Measurements from ENCODE around the gene SSTR3.

SSTR3 gene

DNA sequence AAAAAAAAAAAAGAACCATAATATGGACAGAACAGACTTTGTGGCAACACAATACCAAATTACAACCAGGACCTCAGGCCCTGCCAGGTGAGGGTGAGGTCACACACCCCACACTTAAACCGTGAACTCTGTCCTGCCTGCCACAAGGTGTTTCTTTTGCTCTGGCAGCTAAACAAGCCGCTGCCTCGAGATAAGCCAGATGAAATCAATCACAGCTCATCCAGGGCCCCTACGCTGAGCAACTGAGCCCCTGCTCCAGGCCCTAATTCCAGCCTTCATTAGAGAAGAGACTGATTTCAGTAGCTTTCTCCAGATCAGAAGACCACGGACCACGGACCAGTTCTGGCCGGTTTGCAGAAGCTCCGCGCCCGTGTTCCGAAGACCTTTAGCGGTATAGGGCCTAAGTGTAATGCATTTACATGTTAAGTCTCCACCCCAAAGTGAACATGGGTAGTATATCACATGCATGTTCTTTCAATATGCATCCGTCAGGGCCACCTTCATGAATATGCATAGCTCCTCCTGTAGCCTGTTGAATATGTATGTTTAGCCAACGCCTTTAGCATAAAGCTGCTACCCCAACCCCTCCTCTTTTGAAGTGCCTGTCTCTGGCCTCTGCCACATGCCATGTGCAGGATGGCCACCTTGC, 46.6 kb upstream of the SSTR3 start:
- H3K4me2 ChIP-seq (ENCODE audit: insufficient read depth, low read length, poor library complexity, severe bottlenecking) = no peak overlapping the region
- no CpG with 5 or more reads among the region's 14 CpGs for WGBS, 2 donors (ENCODE audit: extremely low coverage in 2 of 2, insufficient read length in 2 of 2, insufficient replicate concordance in 1 of 2)
- H3K27ac ChIP-seq (replicated peaks; ENCODE audit: low read length) = no peak overlapping the region
- no peak overlapping the region for H2AFZ ChIP-seq (ENCODE audit: low read length)
- DNase-seq (ENCODE audit: low spot score) = no peak
- H3K4me1 ChIP-seq (ENCODE audit: control insufficient read depth in 2 of 2, insufficient read depth in 1 of 2, low read depth in 1 of 2, low read length in 2 of 2) = peaks cover 1 to 9% of the 10 kb centered on the region in 2 donors
- no peak overlapping the region for H2BK120ac ChIP-seq (ENCODE audit: low read depth, low read length)
- H2AK5ac ChIP-seq (ENCODE audit: low read depth, low read length) = no peak overlapping the region
- no peak overlapping the region for H2BK15ac ChIP-seq (ENCODE audit: low read length)
- no peaks in the 10 kb centered on the region for H3K36me3 ChIP-seq (replicated peaks in 1 of 2; ENCODE audit: control insufficient read depth in 2 of 2, insufficient read depth in 2 of 2, low read length in 2 of 2)
- peaks cover 0 to 4% of the 10 kb centered on the region in 2 donors for H3K9me3 ChIP-seq (replicated peaks in 1 of 2; ENCODE audit: control insufficient read depth in 2 of 2, insufficient read depth in 1 of 2, low read depth in 1 of 2, low read length in 2 of 2)
- no peak overlapping the region for H3K4ac ChIP-seq (ENCODE audit: low read length)
- H2BK5ac ChIP-seq (ENCODE audit: low read length) = no peak overlapping the region
- H3K79me1 ChIP-seq (ENCODE audit: low read depth, low read length) = no peaks in the 10 kb centered on the region
- no peak overlapping the region for H4K91ac ChIP-seq (ENCODE audit: low read depth, low read length, poor library complexity)
- no peak overlapping the region for H2BK12ac ChIP-seq (ENCODE audit: low read length)
- no peak overlapping the region for H3K9ac ChIP-seq (ENCODE audit: low read depth, low read length, poor library complexity)
- H4K8ac ChIP-seq (ENCODE audit: low read depth, low read length) = no peak overlapping the region
- H3K18ac ChIP-seq (ENCODE audit: low read length) = no peak overlapping the region
- no peak overlapping the region for H3K14ac ChIP-seq (ENCODE audit: low read length)
- H3K23ac ChIP-seq (ENCODE audit: low read depth, low read length, poor library complexity) = no peak overlapping the region
- H3K4me3 ChIP-seq (ENCODE audit: low read length in 2 of 2) = no peak overlapping the region
- H3K27me3 ChIP-seq (ENCODE audit: control insufficient read depth in 3 of 3, insufficient read depth in 3 of 3, low read depth in 1 of 3, low read length in 3 of 3) = peaks cover 0 to 23% (median 2%) of the 10 kb centered on the region in 3 experiments

DNA sequence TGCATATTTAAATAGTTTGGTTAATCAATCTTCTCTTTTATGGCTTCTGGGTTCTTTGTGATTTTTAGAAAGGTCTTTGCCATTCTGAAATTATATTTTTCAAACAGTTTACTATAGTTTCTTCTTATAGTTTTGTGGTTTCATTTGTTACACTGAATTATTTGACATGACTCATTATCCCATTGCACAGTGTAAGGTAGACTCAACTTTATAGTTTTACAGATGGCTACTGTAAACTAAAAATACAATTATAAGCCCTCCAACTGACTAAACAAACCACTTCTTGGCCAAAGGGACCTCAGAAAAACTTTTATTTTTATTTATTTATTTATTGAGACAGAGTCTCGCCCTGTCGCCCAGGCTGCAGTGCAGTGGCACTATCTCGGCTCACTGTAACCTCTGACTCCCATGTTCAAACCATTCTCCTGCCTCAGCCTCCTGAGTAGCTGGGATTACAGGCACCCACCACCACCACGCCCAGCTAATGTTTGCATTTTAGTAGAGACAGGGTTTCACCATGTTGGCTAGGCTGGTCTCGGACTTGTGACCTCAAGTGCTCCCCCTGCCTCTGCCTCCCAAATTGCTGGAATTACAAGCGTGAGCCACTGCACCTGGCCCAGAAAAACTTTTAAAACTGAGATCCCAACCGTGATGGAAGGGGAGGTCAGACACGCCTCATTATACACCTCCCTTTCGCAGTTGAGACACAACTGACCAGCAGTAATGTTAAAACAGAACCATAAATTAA, 45.9 kb upstream of the SSTR3 start:
- no peak overlapping the region for H3K14ac ChIP-seq (ENCODE audit: low read length)
- no peak overlapping the region for H3K4me3 ChIP-seq (ENCODE audit: low read length in 2 of 2)
- H2BK12ac ChIP-seq (ENCODE audit: low read length) = no peak overlapping the region
- H3K27me3 ChIP-seq (ENCODE audit: control insufficient read depth in 3 of 3, insufficient read depth in 3 of 3, low read depth in 1 of 3, low read length in 3 of 3) = peaks cover 0 to 23% (median 2%) of the 10 kb centered on the region in 3 experiments
- no peak overlapping the region for H3K23ac ChIP-seq (ENCODE audit: low read depth, low read length, poor library complexity)
- no peak overlapping the region for H3K18ac ChIP-seq (ENCODE audit: low read length)
- H3K79me1 ChIP-seq (ENCODE audit: low read depth, low read length) = no peaks in the 10 kb centered on the region
- no peak for DNase-seq (ENCODE audit: low spot score)
- H3K4ac ChIP-seq (ENCODE audit: low read length) = no peak overlapping the region
- H2AK5ac ChIP-seq (ENCODE audit: low read depth, low read length) = no peak overlapping the region
- H3K9me3 ChIP-seq (replicated peaks in 1 of 2; ENCODE audit: control insufficient read depth in 2 of 2, insufficient read depth in 1 of 2, low read depth in 1 of 2, low read length in 2 of 2) = no peaks in the 10 kb centered on the region
- H3K4me2 ChIP-seq (ENCODE audit: insufficient read depth, low read length, poor library complexity, severe bottlenecking) = no peak overlapping the region
- no peak overlapping the region for H2BK120ac ChIP-seq (ENCODE audit: low read depth, low read length)
- no peak overlapping the region for H4K8ac ChIP-seq (ENCODE audit: low read depth, low read length)
- H2AFZ ChIP-seq (ENCODE audit: low read length) = no peak overlapping the region
- no peaks in the 10 kb centered on the region for H3K36me3 ChIP-seq (replicated peaks in 1 of 2; ENCODE audit: control insufficient read depth in 2 of 2, insufficient read depth in 2 of 2, low read length in 2 of 2)
- peaks cover 1 to 9% of the 10 kb centered on the region in 2 donors for H3K4me1 ChIP-seq (ENCODE audit: control insufficient read depth in 2 of 2, insufficient read depth in 1 of 2, low read depth in 1 of 2, low read length in 2 of 2)
- H2BK5ac ChIP-seq (ENCODE audit: low read length) = no peak overlapping the region
- no CpG with 5 or more reads among the region's 9 CpGs for WGBS, 2 donors (ENCODE audit: extremely low coverage in 2 of 2, insufficient read length in 2 of 2, insufficient replicate concordance in 1 of 2)
- H4K91ac ChIP-seq (ENCODE audit: low read depth, low read length, poor library complexity) = no peak overlapping the region
- H3K27ac ChIP-seq (replicated peaks; ENCODE audit: low read length) = no peak overlapping the region
- H2BK15ac ChIP-seq (ENCODE audit: low read length) = no peak overlapping the region
- H3K9ac ChIP-seq (ENCODE audit: low read depth, low read length, poor library complexity) = no peak overlapping the region

DNA sequence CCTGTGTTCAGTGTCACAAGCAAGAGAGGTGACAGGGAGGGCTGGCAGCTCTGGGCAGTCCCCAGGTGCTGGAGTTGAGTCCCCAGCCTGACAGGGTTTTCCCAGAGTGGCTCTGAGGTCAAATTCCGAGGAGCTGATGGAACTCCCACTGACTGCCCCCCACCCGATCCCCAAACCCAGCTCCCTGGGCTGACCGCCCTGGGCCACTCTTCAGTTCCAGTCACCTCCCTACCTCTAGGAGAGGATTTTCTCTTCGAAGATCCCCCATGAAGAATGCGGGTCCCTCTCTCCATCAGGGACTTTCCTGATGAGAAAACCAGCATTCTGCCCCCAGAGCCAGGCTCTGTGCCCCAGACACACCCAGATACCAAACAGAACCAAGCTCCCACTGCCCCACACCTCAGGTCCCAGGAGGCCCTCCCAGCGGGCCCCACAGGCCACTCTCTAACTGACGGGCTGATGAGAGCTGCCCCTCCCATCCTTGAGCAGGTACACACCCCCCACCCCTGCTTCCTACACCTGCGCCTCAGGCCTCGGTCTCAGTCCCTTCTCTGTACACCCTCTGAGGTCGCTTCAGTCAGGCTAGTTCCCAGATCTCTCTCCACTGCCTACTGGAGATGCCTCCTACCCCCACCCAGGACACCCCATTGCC, 43.9 kb upstream of the SSTR3 start:
- no peak overlapping the region for H2BK120ac ChIP-seq (ENCODE audit: low read depth, low read length)
- peak overlapping the region; percentile 54 for H2BK15ac ChIP-seq (ENCODE audit: low read length)
- no peak overlapping the region for H4K91ac ChIP-seq (ENCODE audit: low read depth, low read length, poor library complexity)
- H2BK12ac ChIP-seq (ENCODE audit: low read length) = peak overlapping the region; percentile 48
- H3K27ac ChIP-seq (replicated peaks; ENCODE audit: low read length) = no peak overlapping the region
- no peak overlapping the region for H2AFZ ChIP-seq (ENCODE audit: low read length)
- peaks cover 0 to 21% (median 2%) of the 10 kb centered on the region in 3 experiments for H3K27me3 ChIP-seq (ENCODE audit: control insufficient read depth in 3 of 3, insufficient read depth in 3 of 3, low read depth in 1 of 3, low read length in 3 of 3)
- H3K9ac ChIP-seq (ENCODE audit: low read depth, low read length, poor library complexity) = no peak overlapping the region
- no peak overlapping the region for H3K4me2 ChIP-seq (ENCODE audit: insufficient read depth, low read length, poor library complexity, severe bottlenecking)
- no peaks in the 10 kb centered on the region for H3K79me1 ChIP-seq (ENCODE audit: low read depth, low read length)
- no CpG with 5 or more reads among the region's 10 CpGs for WGBS, 2 donors (ENCODE audit: extremely low coverage in 2 of 2, insufficient read length in 2 of 2, insufficient replicate concordance in 1 of 2)
- H3K4me1 ChIP-seq (ENCODE audit: control insufficient read depth in 2 of 2, insufficient read depth in 1 of 2, low read depth in 1 of 2, low read length in 2 of 2) = peaks cover 1 to 9% of the 10 kb centered on the region in 2 donors
- no peak overlapping the region for H3K18ac ChIP-seq (ENCODE audit: low read length)
- peak overlapping the region; percentile 67 for H2BK5ac ChIP-seq (ENCODE audit: low read length)
- no peak overlapping the region for H3K4me3 ChIP-seq (ENCODE audit: low read length in 2 of 2)
- DNase-seq (ENCODE audit: low spot score) = no peak
- H2AK5ac ChIP-seq (ENCODE audit: low read depth, low read length) = peak overlapping the region; percentile 26
- H3K23ac ChIP-seq (ENCODE audit: low read depth, low read length, poor library complexity) = no peak overlapping the region
- H3K36me3 ChIP-seq (replicated peaks in 1 of 2; ENCODE audit: control insufficient read depth in 2 of 2, insufficient read depth in 2 of 2, low read length in 2 of 2) = no peaks in the 10 kb centered on the region
- no peak overlapping the region for H3K4ac ChIP-seq (ENCODE audit: low read length)
- no peak overlapping the region for H4K8ac ChIP-seq (ENCODE audit: low read depth, low read length)
- no peak overlapping the region for H3K14ac ChIP-seq (ENCODE audit: low read length)
- no peaks in the 10 kb centered on the region for H3K9me3 ChIP-seq (replicated peaks in 1 of 2; ENCODE audit: control insufficient read depth in 2 of 2, insufficient read depth in 1 of 2, low read depth in 1 of 2, low read length in 2 of 2)

DNA sequence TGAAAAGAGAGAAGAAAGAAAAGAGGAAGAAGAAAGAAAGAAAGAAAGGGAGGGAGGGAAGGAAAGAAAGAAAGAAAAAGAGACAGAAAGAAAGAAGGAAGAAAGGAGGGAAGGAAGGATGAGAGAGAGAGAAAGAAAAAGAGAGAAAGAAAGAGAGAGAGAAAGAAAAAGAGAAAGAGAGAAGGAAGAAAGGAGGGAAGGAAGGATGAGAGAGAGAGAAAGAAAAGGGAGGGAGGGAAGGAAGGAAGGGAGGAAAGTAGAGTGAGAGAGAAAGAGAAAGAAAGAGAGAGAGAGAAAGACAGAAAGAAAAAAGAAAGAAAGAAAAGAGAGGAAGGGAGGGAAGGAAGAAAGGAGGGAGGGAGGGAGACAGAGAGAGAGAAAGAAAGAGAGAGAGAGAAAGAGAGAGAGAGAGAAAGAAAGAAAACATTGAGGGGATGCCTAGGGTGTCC, 43.3 kb upstream of the SSTR3 start:
- Histone ChIP-seq H3K4me3 (ENCODE audit: low read length in 2 of 2) (no peak overlapping the region), H4K91ac (ENCODE audit: low read depth, low read length, poor library complexity) (no peak overlapping the region), H3K23ac (ENCODE audit: low read depth, low read length, poor library complexity) (no peak overlapping the region), H3K27me3 (ENCODE audit: control insufficient read depth in 3 of 3, insufficient read depth in 3 of 3, low read depth in 1 of 3, low read length in 3 of 3) (peaks cover 0 to 19% (median 2%) of the 10 kb centered on the region in 3 experiments), H3K14ac (ENCODE audit: low read length) (no peak overlapping the region), H2BK120ac (ENCODE audit: low read depth, low read length) (no peak overlapping the region), H3K4ac (ENCODE audit: low read length) (no peak overlapping the region), H3K27ac (replicated peaks; ENCODE audit: low read length) (no peak overlapping the region), H2AK5ac (ENCODE audit: low read depth, low read length) (no peak overlapping the region), H2BK5ac (ENCODE audit: low read length) (no peak overlapping the region), H2AFZ (ENCODE audit: low read length) (no peak overlapping the region), H3K9me3 (replicated peaks in 1 of 2; ENCODE audit: control insufficient read depth in 2 of 2, insufficient read depth in 1 of 2, low read depth in 1 of 2, low read length in 2 of 2) (no peaks in the 10 kb centered on the region), H4K8ac (ENCODE audit: low read depth, low read length) (no peak overlapping the region), H2BK15ac (ENCODE audit: low read length) (no peak overlapping the region), H3K4me1 (ENCODE audit: control insufficient read depth in 2 of 2, insufficient read depth in 1 of 2, low read depth in 1 of 2, low read length in 2 of 2) (peaks cover 1 to 9% of the 10 kb centered on the region in 2 donors), H3K36me3 (replicated peaks in 1 of 2; ENCODE audit: control insufficient read depth in 2 of 2, insufficient read depth in 2 of 2, low read length in 2 of 2) (no peaks in the 10 kb centered on the region), H3K18ac (ENCODE audit: low read length) (no peak overlapping the region), H3K9ac (ENCODE audit: low read depth, low read length, poor library complexity) (no peak overlapping the region), H2BK12ac (ENCODE audit: low read length) (no peak overlapping the region), H3K4me2 (ENCODE audit: insufficient read depth, low read length, poor library complexity, severe bottlenecking) (no peak overlapping the region), H3K79me1 (ENCODE audit: low read depth, low read length) (no peaks in the 10 kb centered on the region)
- DNase-seq (ENCODE audit: low spot score) = no peak

All from neuronal stem cell (in vitro differentiated cells).